Measurements from ENCODE around the gene PLXDC2. TPM values are rescaled to one million over a fixed set of nuclear protein-coding genes. Genes with fewer than 3 reads are reported as not detected.

The PLXDC2 gene
- total and polyA plus RNA-seq, 11 donors, result 3.4 to 36.4 (median 17.1) TPM

DNA sequence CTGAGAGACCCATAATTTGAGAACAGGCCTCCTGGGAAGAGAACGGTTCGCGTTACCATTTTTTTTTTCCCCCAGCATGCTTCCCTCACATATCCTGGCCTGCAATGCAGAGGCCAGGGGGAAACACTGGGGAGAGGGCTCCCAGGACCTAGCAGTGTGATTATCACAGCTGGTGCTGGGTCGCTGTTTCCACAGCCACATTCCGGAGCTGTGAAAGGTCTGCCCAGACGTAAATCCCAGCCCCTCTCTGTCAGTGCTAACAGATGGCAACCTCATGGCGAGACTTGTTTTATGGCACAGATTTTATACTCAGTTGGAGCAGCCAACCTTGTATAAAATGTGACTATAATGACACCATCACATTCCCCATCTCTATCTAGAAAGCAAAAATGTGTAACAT lies 150.5 kb downstream of the PLXDC2 start:
- ATAC-seq, result peak in 1 of 4 donors; percentile 13
- Histone ChIP-seq H3K4me1 (peaks cover 0 to 53% (median 19%) of the 10 kb centered on the region in 12 donors), H3K27me3 (no peaks in the 10 kb centered on the region), H3K4me3 (no peak overlapping the region), H3K9me3 (no peaks in the 10 kb centered on the region), H3K36me3 (no peaks in the 10 kb centered on the region), H3K27ac (no peak overlapping the region)
- DNase-seq, result no peak
- intact Hi-C loops (cut with DNase I), result no loop called here
- TF ChIP-seq POLR2A (IDR thresholded peaks at IDR 0.05), result no peak
- TF ChIP-seq, protein P1, sequence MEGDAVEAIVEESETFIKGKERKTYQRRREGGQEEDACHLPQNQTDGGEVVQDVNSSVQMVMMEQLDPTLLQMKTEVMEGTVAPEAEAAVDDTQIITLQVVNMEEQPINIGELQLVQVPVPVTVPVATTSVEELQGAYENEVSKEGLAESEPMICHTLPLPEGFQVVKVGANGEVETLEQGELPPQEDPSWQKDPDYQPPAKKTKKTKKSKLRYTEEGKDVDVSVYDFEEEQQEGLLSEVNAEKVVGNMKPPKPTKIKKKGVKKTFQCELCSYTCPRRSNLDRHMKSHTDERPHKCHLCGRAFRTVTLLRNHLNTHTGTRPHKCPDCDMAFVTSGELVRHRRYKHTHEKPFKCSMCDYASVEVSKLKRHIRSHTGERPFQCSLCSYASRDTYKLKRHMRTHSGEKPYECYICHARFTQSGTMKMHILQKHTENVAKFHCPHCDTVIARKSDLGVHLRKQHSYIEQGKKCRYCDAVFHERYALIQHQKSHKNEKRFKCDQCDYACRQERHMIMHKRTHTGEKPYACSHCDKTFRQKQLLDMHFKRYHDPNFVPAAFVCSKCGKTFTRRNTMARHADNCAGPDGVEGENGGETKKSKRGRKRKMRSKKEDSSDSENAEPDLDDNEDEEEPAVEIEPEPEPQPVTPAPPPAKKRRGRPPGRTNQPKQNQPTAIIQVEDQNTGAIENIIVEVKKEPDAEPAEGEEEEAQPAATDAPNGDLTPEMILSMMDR (IDR thresholded peaks at IDR 0.05), result no peak
- WGBS, 4 donors, result 62 to 78% (median 68%) methylated on average over 7 of the region's 7 CpGs

DNA sequence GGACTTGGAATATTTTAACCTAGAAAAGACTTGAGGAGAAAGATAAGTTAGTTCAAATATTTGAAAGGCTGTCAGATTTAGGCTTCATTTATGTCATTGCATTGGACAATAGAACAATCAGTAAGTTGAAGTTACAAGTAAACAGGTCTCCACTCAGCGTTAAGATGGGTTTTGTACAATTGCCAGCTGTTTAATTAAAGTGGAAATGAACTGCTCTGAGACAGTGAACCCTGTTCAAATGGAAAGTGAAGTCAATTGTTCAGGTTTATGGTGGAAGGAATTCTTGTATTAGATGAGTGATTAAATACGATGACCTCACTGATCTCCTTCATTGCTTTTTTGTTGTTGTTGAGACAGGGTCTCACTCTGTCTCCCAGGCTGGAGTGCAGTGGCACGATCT lies 151.7 kb downstream of the PLXDC2 start:
- WGBS, 4 donors, result 67 to 74% (median 71%) methylated on average over 3 of the region's 3 CpGs
- Histone ChIP-seq H3K36me3 (no peaks in the 10 kb centered on the region), H3K27ac (no peak overlapping the region), H3K4me3 (no peak overlapping the region), H3K27me3 (no peaks in the 10 kb centered on the region), H3K9me3 (no peaks in the 10 kb centered on the region), H3K4me1 (peaks cover 0 to 61% (median 24%) of the 10 kb centered on the region in 12 donors)
- DNase-seq (no peak), ATAC-seq (no peak)
- no peak for TF ChIP-seq POLR2A (IDR thresholded peaks at IDR 0.05)
- TF ChIP-seq, protein P1 (IDR thresholded peaks at IDR 0.05), result no peak
- intact Hi-C loops (cut with DNase I), result no loop called here

DNA sequence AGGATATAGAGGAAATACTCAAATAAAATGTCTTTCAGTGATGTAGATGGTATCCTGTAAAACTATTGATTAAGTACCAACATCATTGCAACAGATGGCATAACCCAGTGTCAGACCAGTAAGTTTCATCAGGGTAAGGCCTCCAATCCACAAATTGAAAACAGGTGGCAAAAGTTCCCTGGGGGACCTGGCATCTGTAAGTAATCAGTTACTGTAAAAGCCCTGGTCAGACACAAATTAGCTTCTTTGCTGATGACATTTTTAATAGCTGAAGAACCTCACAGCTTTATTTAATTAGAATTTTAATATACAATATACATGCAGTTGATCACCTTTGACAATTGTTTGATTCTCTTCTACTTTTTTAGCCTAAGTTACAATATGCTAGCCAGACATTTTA lies 152.5 kb downstream of the PLXDC2 start:
- H3K9me3 ChIP-seq, result no peaks in the 10 kb centered on the region
- TF ChIP-seq, protein P1 (IDR thresholded peaks at IDR 0.05), result no peak
- no peak for TF ChIP-seq POLR2A (IDR thresholded peaks at IDR 0.05)
- no peak overlapping the region for H3K27ac ChIP-seq
- H3K4me3 ChIP-seq, result no peak overlapping the region
- ATAC-seq (no peak), DNase-seq (no peak)
- H3K36me3 ChIP-seq, result no peaks in the 10 kb centered on the region
- H3K27me3 ChIP-seq, result no peaks in the 10 kb centered on the region
- peaks cover 0 to 60% (median 24%) of the 10 kb centered on the region in 12 donors for H3K4me1 ChIP-seq
- intact Hi-C loops (cut with DNase I), result no loop called here

DNA sequence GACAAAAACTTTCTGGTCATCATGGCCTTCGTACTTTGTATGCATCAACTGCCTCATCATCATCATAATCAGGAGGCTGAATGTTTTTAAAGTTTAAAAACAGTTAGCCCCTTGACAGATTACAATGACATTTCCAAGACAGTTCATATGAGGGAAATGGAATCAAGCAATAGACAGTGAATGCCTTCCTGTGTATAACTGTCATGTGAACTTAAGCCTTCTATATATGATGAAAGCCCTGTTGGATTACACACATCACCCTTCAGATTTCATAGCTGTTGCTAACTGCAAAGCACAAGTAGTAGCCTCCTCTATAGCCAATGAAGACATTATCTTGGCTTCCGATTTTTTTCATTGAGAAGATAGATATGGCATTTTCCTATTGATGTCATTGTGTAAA lies 154.0 kb downstream of the PLXDC2 start:
- Histone ChIP-seq H3K4me3 (no peak overlapping the region), H3K4me1 (peaks cover 0 to 50% (median 24%) of the 10 kb centered on the region in 12 donors), H3K27me3 (no peaks in the 10 kb centered on the region), H3K9me3 (no peaks in the 10 kb centered on the region), H3K27ac (peak overlapping the region in 8 of 12 donors; percentile 27 to 58 (median 37)), H3K36me3 (no peaks in the 10 kb centered on the region)
- WGBS, 4 donors, result 69 to 85% (median 80%) methylated on average over 2 of the region's 2 CpGs
- TF ChIP-seq POLR2A (IDR thresholded peaks at IDR 0.05), result no peak
- TF ChIP-seq, protein P1 (IDR thresholded peaks at IDR 0.05), result no peak
- no peak for DNase-seq
- no peak for ATAC-seq
- intact Hi-C loops (cut with DNase I), result no loop called here

Measured in heart left ventricle (tissue), 16 donors.